ENCODE data around the gene SULT1A3.
"Not testable (repeated sequence)": the region's sequence is repeated elsewhere in the genome, so short reads cannot be mapped to it uniquely, and the experiment has no call there.

GRCh38 chr16:30248379-30248778, 49.3 kb downstream of the SULT1A3 start, which contains the start of gene NPIPB13:
- not testable (repeated sequence) for TF ChIP-seq CTCF (conservative IDR thresholded peaks at IDR 0.05; ENCODE audit: low read depth, low read length); EZH2 (IDR thresholded peaks at IDR 0.05; ENCODE audit: low read length, unreplicated experiment); EZH2phosphoT487 (IDR thresholded peaks at IDR 0.05; ENCODE audit: borderline replicate concordance, low read length)
